Neuron (in vitro differentiated cells): ENCODE measurements around the gene ABCC8.

Experiments
- H2AFZ ChIP-seq: one replicate; pipeline ENCODE4 v1.6.1; 2013; ENCODE audit warnings: low read depth, mild to moderate bottlenecking, inconsistent platforms, low read length, moderate library complexity
- H3K27me3 ChIP-seq: one replicate; pipeline ENCODE4 v1.6.1; 2013; ENCODE audit warnings: low read length; ENCODE audit not compliant: insufficient read depth
- H3K36me3 ChIP-seq: one replicate; pipeline ENCODE4 v1.6.1; 2013; ENCODE audit warnings: low read length; ENCODE audit not compliant: insufficient read depth
- H3K4me1 ChIP-seq: one replicate; pipeline ENCODE4 v1.6.1; 2013; ENCODE audit warnings: low read length; ENCODE audit not compliant: insufficient read depth
- H3K4me3 ChIP-seq: 2 replicates; pipeline ENCODE4 v1.5.1; 2013; ENCODE audit warnings: mild to moderate bottlenecking, low read length, moderate library complexity
- H3K9me3 ChIP-seq: one replicate; pipeline ENCODE4 v1.6.1; 2013; ENCODE audit warnings: low read length

Gene ABCC8

GRCh38 chr11:17411418-17411817 is 65.2 kb downstream of the ABCC8 start:
- Histone ChIP-seq H3K4me1 (peaks cover 7% of the 10 kb centered on the region), H2AFZ (no peak overlapping the region), H3K4me3 (no peak overlapping the region), H3K27me3 (peaks cover 3% of the 10 kb centered on the region), H3K36me3 (no peaks in the 10 kb centered on the region), H3K9me3 (no peaks in the 10 kb centered on the region)

GRCh38 chr11:17410606-17411379 is 65.9 kb downstream of the ABCC8 start:
- H3K27me3 ChIP-seq: peaks cover under 1% of the 10 kb centered on the region
- H3K36me3 ChIP-seq: no peaks in the 10 kb centered on the region
- H3K4me1 ChIP-seq: peaks cover 7% of the 10 kb centered on the region
- H3K4me3 ChIP-seq: no peak overlapping the region
- H3K9me3 ChIP-seq: no peaks in the 10 kb centered on the region
- H2AFZ ChIP-seq: no peak overlapping the region

- peaks cover 6% of the 10 kb centered on the region for H3K27me3 ChIP-seq
- H2AFZ ChIP-seq: no peak overlapping the region
- no peak overlapping the region for H3K4me3 ChIP-seq
- H3K4me1 ChIP-seq: peaks cover 7% of the 10 kb centered on the region
- no peaks in the 10 kb centered on the region for H3K36me3 ChIP-seq
- no peaks in the 10 kb centered on the region for H3K9me3 ChIP-seq
Measured at GRCh38 chr11:17408641-17409040, 68.0 kb downstream of the ABCC8 start.

- Histone ChIP-seq H3K4me3 (no peak overlapping the region), H3K27me3 (peaks cover 6% of the 10 kb centered on the region), H3K36me3 (no peaks in the 10 kb centered on the region), H3K9me3 (no peaks in the 10 kb centered on the region), H3K4me1 (peaks cover 5% of the 10 kb centered on the region), H2AFZ (no peak overlapping the region)
Measured at GRCh38 chr11:17408026-17408425, 68.6 kb downstream of the ABCC8 start.

GRCh38 chr11:17407575-17407974 is 69.1 kb downstream of the ABCC8 start:
- Histone ChIP-seq H3K4me3 (no peak overlapping the region), H3K27me3 (peaks cover 6% of the 10 kb centered on the region), H3K9me3 (no peaks in the 10 kb centered on the region), H2AFZ (no peak overlapping the region), H3K4me1 (peaks cover under 1% of the 10 kb centered on the region), H3K36me3 (no peaks in the 10 kb centered on the region)

- Histone ChIP-seq H3K27me3 (peaks cover 6% of the 10 kb centered on the region), H3K4me3 (no peak overlapping the region), H3K36me3 (no peaks in the 10 kb centered on the region), H3K4me1 (no peaks in the 10 kb centered on the region), H3K9me3 (no peaks in the 10 kb centered on the region), H2AFZ (no peak overlapping the region)
Measured at GRCh38 chr11:17406818-17407149, 69.9 kb downstream of the ABCC8 start.

GRCh38 chr11:17406082-17406817 is 70.4 kb downstream of the ABCC8 start:
- Histone ChIP-seq H3K9me3 (no peaks in the 10 kb centered on the region), H3K36me3 (no peaks in the 10 kb centered on the region), H2AFZ (no peak overlapping the region), H3K27me3 (peaks cover 6% of the 10 kb centered on the region), H3K4me3 (no peak overlapping the region), H3K4me1 (no peaks in the 10 kb centered on the region)

- H3K27me3 ChIP-seq: peaks cover 6% of the 10 kb centered on the region
- no peaks in the 10 kb centered on the region for H3K9me3 ChIP-seq
- H2AFZ ChIP-seq: no peak overlapping the region
- H3K4me3 ChIP-seq: no peak overlapping the region
- H3K4me1 ChIP-seq: no peaks in the 10 kb centered on the region
- no peaks in the 10 kb centered on the region for H3K36me3 ChIP-seq
Measured at GRCh38 chr11:17405232-17406005, 71.2 kb downstream of the ABCC8 start.

GRCh38 chr11:17403980-17404759 is 72.5 kb downstream of the ABCC8 start:
- Histone ChIP-seq H3K4me3 (no peak overlapping the region), H3K9me3 (no peaks in the 10 kb centered on the region), H3K36me3 (no peaks in the 10 kb centered on the region), H3K27me3 (peaks cover 6% of the 10 kb centered on the region), H2AFZ (no peak overlapping the region), H3K4me1 (no peaks in the 10 kb centered on the region)

GRCh38 chr11:17402486-17402885 is 74.2 kb downstream of the ABCC8 start:
- Histone ChIP-seq H3K27me3 (peaks cover 6% of the 10 kb centered on the region), H3K9me3 (no peaks in the 10 kb centered on the region), H3K4me3 (no peak overlapping the region), H3K36me3 (no peaks in the 10 kb centered on the region), H3K4me1 (no peaks in the 10 kb centered on the region), H2AFZ (no peak overlapping the region)

GRCh38 chr11:17401841-17402240 is 74.8 kb downstream of the ABCC8 start:
- no peaks in the 10 kb centered on the region for H3K36me3 ChIP-seq
- H2AFZ ChIP-seq: no peak overlapping the region
- H3K27me3 ChIP-seq: peaks cover 6% of the 10 kb centered on the region
- no peaks in the 10 kb centered on the region for H3K9me3 ChIP-seq
- no peak overlapping the region for H3K4me3 ChIP-seq
- H3K4me1 ChIP-seq: no peaks in the 10 kb centered on the region

GRCh38 chr11:17401316-17401715 is 75.3 kb downstream of the ABCC8 start:
- Histone ChIP-seq H3K4me1 (no peaks in the 10 kb centered on the region), H3K27me3 (peaks cover 6% of the 10 kb centered on the region), H3K4me3 (no peak overlapping the region), H3K9me3 (no peaks in the 10 kb centered on the region), H3K36me3 (no peaks in the 10 kb centered on the region), H2AFZ (no peak overlapping the region)
